Activated CD8-positive, alpha-beta T cell treated with anti-CD3 and anti-CD28 coated beads, Interleukin-2, amount 10 ng/mL, durations not matched to agents 7 days and 5 days (primary cell): ENCODE results near the gene BEST1. TPM values are rescaled to one million over a fixed set of nuclear protein-coding genes. Genes with fewer than 3 reads are reported as not detected.

Experiments
- ATAC-seq: fragments of 150-1000 bp; cut with Tn5 transposase; one replicate; pipeline ENCODE4 v1.10.0; 2021; ENCODE audit warnings: moderate library complexity
- CTCF ChIA-PET: fragments of 350-600 bp; sonication (Branson Sonifier 250); formaldehyde crosslinking; loops from one replicate; lab custom pipeline; 2021; ENCODE audit warnings: antibody characterized with exemption; lab: Charles Lee
- POLR2A ChIA-PET: fragments of 350-600 bp; sonication (Branson Sonifier 250); formaldehyde crosslinking; loops from one replicate; lab custom pipeline; 2021; ENCODE audit warnings: antibody characterized with exemption; lab: Charles Lee
- DNase-seq: peaks from one replicate; pipeline ENCODE4 v3.0.0-alpha.2; 2020
- H3K27ac Mint-ChIP-seq: one replicate; pipeline ENCODE4 v1.8.0; 2021; ENCODE audit warnings: mild to moderate bottlenecking, mixed read lengths
- H3K27me3 Mint-ChIP-seq: one replicate; pipeline ENCODE4 v1.8.0; 2021; ENCODE audit warnings: low read depth, mixed read lengths
- H3K36me3 Mint-ChIP-seq: one replicate; pipeline ENCODE4 v1.8.0; 2021; ENCODE audit warnings: low read depth, mixed read lengths
- H3K4me1 Mint-ChIP-seq: one replicate; pipeline ENCODE4 v1.8.0; 2021; ENCODE audit warnings: low read depth, mixed read lengths
- H3K4me3 Mint-ChIP-seq: one replicate; pipeline ENCODE4 v1.8.0; 2021; ENCODE audit warnings: mild to moderate bottlenecking, mixed read lengths
- H3K9me3 Mint-ChIP-seq: one replicate; pipeline ENCODE4 v1.8.0; 2022; ENCODE audit warnings: mixed read lengths; ENCODE audit not compliant: insufficient read depth
- total RNA-seq, 2 experiments: library from RNA; stranded (reverse); gene quantifications; one replicate each; pipeline ENCODE4 v1.2.3, GENCODE V29; 2021

The BEST1 gene
- total RNA-seq, 2 experiments from 2014 or later: not detected

- Mint-ChIP-seq H3K27me3 (no peaks in the 10 kb centered on the region), H3K36me3 (peaks cover 41% of the 10 kb centered on the region), H3K4me1 (peaks cover 66% of the 10 kb centered on the region), H3K27ac (peak overlapping the region; percentile 97), H3K4me3 (peak overlapping the region; percentile 93), H3K9me3 (no peaks in the 10 kb centered on the region)
- ATAC-seq (peak; percentile 15), DNase-seq (peak; percentile 54)
- POLR2A ChIA-PET: interaction anchor here (0.6 to 2.4 kb wide), 22 partner anchors 9 to 873 kb away, joined by 3 to 24 read pairs (median 4); partner anchors contain the start of genes CPSF7, FEN1, SDHAF2 and TMEM258
- CTCF ChIA-PET: interaction anchor here (0.7 to 10.6 kb wide), 10 partner anchors 19 to 172 kb away, joined by 3 to 100 read pairs (median 6); no protein-coding TSS in a partner anchor
Observed at GRCh38 chr11:61967924-61968757, 18.0 kb downstream of the BEST1 start.

- Mint-ChIP-seq H3K9me3 (no peaks in the 10 kb centered on the region), H3K27me3 (no peaks in the 10 kb centered on the region), H3K4me1 (peaks cover 64% of the 10 kb centered on the region), H3K4me3 (peak overlapping the region; percentile 93), H3K27ac (peak overlapping the region; percentile 97), H3K36me3 (peaks cover 34% of the 10 kb centered on the region)
- ATAC-seq: no peak
- POLR2A ChIA-PET: interaction anchor here (0.7 to 2.4 kb wide), 11 partner anchors 8 to 643 kb away, joined by 3 to 24 read pairs (median 6); partner anchors contain the start of genes FEN1 and TMEM258
- no peak for DNase-seq
- CTCF ChIA-PET: interaction anchor here (0.7 to 10.6 kb wide), 8 partner anchors 21 to 172 kb away, joined by 3 to 100 read pairs (median 8); no protein-coding TSS in a partner anchor
Observed at GRCh38 chr11:61968758-61969390, 18.7 kb downstream of the BEST1 start.

GRCh38 chr11:61969391-61969758, 19.2 kb downstream of the BEST1 start:
- Mint-ChIP-seq H3K27me3 (no peaks in the 10 kb centered on the region), H3K36me3 (peaks cover 29% of the 10 kb centered on the region), H3K9me3 (no peaks in the 10 kb centered on the region), H3K4me3 (peak overlapping the region; percentile 19), H3K27ac (no peak overlapping the region), H3K4me1 (peaks cover 59% of the 10 kb centered on the region)
- DNase-seq (no peak), ATAC-seq (no peak)
- POLR2A ChIA-PET: interaction anchor here (1.8 kb wide), 1 partner anchor 112 kb away, joined by 7 read pairs; no protein-coding TSS in a partner anchor
- CTCF ChIA-PET: interaction anchor here (1.6 to 10.6 kb wide), 3 partner anchors 70 to 138 kb away, joined by 8 to 100 read pairs (median 8); no protein-coding TSS in a partner anchor

GRCh38 chr11:61969838-61970662, 19.9 kb downstream of the BEST1 start:
- peaks cover 52% of the 10 kb centered on the region for H3K4me1 Mint-ChIP-seq
- ChIA-PET CTCF (interaction anchor here (1.6 to 10.6 kb wide), 3 partner anchors 71 to 138 kb away, joined by 8 to 100 read pairs (median 8); no protein-coding TSS in a partner anchor), POLR2A (no interaction called here)
- H3K4me3 Mint-ChIP-seq: no peak overlapping the region
- H3K9me3 Mint-ChIP-seq: no peaks in the 10 kb centered on the region
- DNase-seq (no peak), ATAC-seq (no peak)
- no peak overlapping the region for H3K27ac Mint-ChIP-seq
- H3K27me3 Mint-ChIP-seq: no peaks in the 10 kb centered on the region
- H3K36me3 Mint-ChIP-seq: peaks cover 22% of the 10 kb centered on the region

GRCh38 chr11:61971248-61972111, 21.3 kb downstream of the BEST1 start:
- H3K27ac Mint-ChIP-seq: peak overlapping the region; percentile 17
- CTCF ChIA-PET: interaction anchor here (1.7 to 10.6 kb wide), 5 partner anchors 24 to 136 kb away, joined by 4 to 100 read pairs (median 6); no protein-coding TSS in a partner anchor
- POLR2A ChIA-PET: interaction anchor here (0.5 to 1.0 kb wide), 3 partner anchors 115 to 140 kb away, joined by 3 to 4 read pairs (median 4); no protein-coding TSS in a partner anchor
- DNase-seq (peak; percentile 51), ATAC-seq (no peak)
- H3K36me3 Mint-ChIP-seq: peaks cover 10% of the 10 kb centered on the region
- H3K4me1 Mint-ChIP-seq: peaks cover 50% of the 10 kb centered on the region
- no peak overlapping the region for H3K4me3 Mint-ChIP-seq
- H3K9me3 Mint-ChIP-seq: no peaks in the 10 kb centered on the region
- no peaks in the 10 kb centered on the region for H3K27me3 Mint-ChIP-seq

GRCh38 chr11:61972112-61972671, 22.0 kb downstream of the BEST1 start:
- peaks cover 49% of the 10 kb centered on the region for H3K4me1 Mint-ChIP-seq
- no peak for ATAC-seq
- POLR2A ChIA-PET: interaction anchor here (0.6 kb wide), 1 partner anchor 571 kb away, joined by 3 read pairs; no protein-coding TSS in a partner anchor

GRCh38 chr11:61972672-61973475, 22.7 kb downstream of the BEST1 start:
- peak overlapping the region; percentile 56 for H3K27ac Mint-ChIP-seq
- DNase-seq: peak; percentile 15
- no peak for ATAC-seq

More at GRCh38 chr11:61972112-61972671, 22.0 kb downstream of the BEST1 start:
- Mint-ChIP-seq H3K36me3 (peaks cover 7% of the 10 kb centered on the region), H3K4me3 (no peak overlapping the region), H3K9me3 (no peaks in the 10 kb centered on the region), H3K27me3 (no peaks in the 10 kb centered on the region), H3K27ac (peak overlapping the region; percentile 33)
- CTCF ChIA-PET: interaction anchor here (0.9 to 10.6 kb wide), 9 partner anchors 9 to 136 kb away, joined by 3 to 100 read pairs (median 4); no protein-coding TSS in a partner anchor
- DNase-seq: peak; percentile 19

GRCh38 chr11:61973476-61974162, 23.5 kb downstream of the BEST1 start:
- H3K36me3 Mint-ChIP-seq: peaks cover 4% of the 10 kb centered on the region
- H3K4me1 Mint-ChIP-seq: peaks cover 43% of the 10 kb centered on the region
- H3K9me3 Mint-ChIP-seq: no peaks in the 10 kb centered on the region
- CTCF ChIA-PET: interaction anchor here (1.2 to 10.6 kb wide), 6 partner anchors 26 to 145 kb away, joined by 3 to 100 read pairs (median 6); no protein-coding TSS in a partner anchor
- DNase-seq (peak; percentile 20), ATAC-seq (no peak)
- H3K27ac Mint-ChIP-seq: peak overlapping the region; percentile 56
- no peaks in the 10 kb centered on the region for H3K27me3 Mint-ChIP-seq
- no peak overlapping the region for H3K4me3 Mint-ChIP-seq
- POLR2A ChIA-PET: no interaction called here

More at GRCh38 chr11:61972672-61973475, 22.7 kb downstream of the BEST1 start:
- ChIA-PET CTCF (interaction anchor here (0.9 to 10.6 kb wide), 10 partner anchors 9 to 144 kb away, joined by 3 to 100 read pairs (median 4); no protein-coding TSS in a partner anchor), POLR2A (interaction anchor here (0.6 kb wide), 1 partner anchor 570 kb away, joined by 3 read pairs; no protein-coding TSS in a partner anchor)
- no peak overlapping the region for H3K4me3 Mint-ChIP-seq
- peaks cover 49% of the 10 kb centered on the region for H3K4me1 Mint-ChIP-seq
- H3K36me3 Mint-ChIP-seq: peaks cover 6% of the 10 kb centered on the region
- no peaks in the 10 kb centered on the region for H3K27me3 Mint-ChIP-seq
- no peaks in the 10 kb centered on the region for H3K9me3 Mint-ChIP-seq
